ENCODE data around the gene ETDC. TPM values are rescaled to one million over a fixed set of nuclear protein-coding genes. Genes with fewer than 3 reads are reported as not detected.
"Not testable (repeated sequence)": the region's sequence is repeated elsewhere in the genome, so short reads cannot be mapped to it uniquely, and the experiment has no call there.

Gene ETDC
- total RNA-seq, result not detected in 2 replicates

DNA sequence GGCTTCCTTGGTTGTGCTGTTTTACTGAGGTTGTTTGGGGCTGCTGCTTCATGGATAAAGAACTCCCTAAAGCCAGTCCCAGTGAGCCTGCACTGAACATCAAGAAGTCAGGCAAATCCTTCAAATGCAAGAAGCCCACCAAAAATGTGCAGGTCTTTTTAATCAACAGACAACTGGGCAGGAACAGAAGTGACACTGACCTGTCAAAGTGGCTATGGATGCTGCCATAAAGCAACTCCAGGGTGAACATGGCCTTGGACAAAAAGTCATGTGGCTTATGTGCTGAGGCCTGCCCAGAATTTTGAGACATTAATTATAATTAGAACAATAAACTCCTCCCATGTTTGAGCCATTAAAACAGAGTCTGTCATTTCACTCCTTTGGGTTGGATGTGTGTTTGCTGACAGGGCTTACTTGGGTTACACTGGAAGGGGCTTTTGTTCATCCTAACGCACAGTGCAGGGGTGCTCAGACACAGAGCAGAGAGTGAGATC is at the start of gene ETDC:
Gene ETDC (plus strand): TSS at position 51 of the 494 bp plus-strand sequence. CDS start 0 bp downstream, at position 51.
- intact Hi-C loops (cut with micrococcal nuclease), result no loop called here

DNA sequence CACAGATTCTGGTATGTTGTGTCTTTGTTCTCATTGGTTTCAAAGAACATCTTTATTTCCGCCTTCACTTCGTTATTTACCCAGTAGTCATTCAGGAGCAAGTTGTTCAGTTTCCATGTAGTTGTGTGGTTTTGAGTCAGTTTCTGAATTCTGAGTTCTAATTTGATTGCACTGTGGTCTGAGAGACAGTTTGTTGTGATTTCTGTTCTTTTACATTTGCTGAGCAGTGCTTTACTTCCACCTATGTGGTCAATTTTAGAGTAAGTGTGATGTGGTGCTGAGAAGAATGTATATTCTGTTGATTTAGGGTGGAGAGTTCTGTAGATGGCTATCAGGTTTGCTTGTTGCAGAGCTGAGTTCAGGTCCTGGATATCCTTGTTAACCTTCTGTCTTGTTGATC is 48.3 kb upstream of the ETDC start:
- intact Hi-C loops (cut with micrococcal nuclease), result not testable (repeated sequence)

DNA sequence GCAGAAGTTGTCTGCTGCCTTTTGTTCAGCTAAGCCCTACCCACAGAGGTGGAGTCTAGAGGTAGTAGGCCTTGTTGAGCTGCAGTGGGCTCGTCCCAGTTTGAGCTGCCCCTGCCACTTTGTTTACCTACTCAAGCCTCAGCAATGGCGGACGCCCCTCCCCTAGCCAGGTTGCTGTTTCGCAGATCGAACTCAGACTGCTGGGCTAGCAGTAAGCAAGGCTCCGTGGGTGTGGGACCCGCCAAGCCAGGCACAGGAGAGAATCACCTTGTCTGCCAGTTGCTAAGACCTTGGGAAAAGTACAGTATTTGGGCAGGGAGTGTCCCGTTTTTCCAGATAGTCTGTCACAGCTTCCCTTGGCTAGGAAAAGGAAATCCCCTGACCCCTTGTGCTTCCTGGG is 45.9 kb upstream of the ETDC start:
- intact Hi-C loops (cut with micrococcal nuclease), result not testable (repeated sequence)

DNA sequence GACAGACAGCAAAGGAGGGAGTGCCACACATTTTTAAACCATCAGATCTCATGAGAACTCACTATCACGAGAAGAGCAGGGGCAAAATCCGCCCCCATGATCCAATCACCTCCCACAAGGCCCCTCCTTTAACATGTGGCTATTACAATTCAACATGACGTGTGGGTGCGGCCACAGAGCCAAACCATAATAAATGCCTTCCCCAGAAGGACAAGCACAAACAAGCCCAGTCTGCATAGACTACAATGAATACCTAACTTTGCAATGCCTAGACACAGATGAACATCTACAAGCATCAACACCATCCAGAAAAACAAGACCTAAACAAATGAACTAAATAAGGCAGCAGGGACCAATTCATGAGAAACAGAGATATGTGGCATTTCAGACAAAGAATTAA is 45.1 kb upstream of the ETDC start:
- intact Hi-C loops (cut with micrococcal nuclease), result no loop called here

DNA sequence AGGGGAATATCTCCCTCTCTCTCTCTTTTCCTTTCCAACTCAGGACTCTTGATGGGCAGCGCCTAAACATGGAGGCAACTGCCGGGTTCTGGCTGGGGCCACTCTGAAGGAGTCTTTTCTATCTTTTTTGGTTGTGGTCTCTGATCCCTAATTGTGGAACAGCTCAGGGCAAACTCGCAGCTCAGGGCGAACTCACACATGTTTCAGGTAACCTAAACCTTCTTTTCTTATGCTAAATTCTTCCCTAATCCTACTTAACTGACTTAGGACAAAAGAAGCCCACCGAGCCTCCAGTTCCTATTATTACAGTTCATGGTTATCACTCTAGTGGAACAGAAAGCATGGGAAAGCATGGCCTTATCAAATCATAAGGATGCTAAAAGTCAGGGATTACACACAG is 36.1 kb upstream of the ETDC start:
- intact Hi-C loops (cut with micrococcal nuclease), result no loop called here

DNA sequence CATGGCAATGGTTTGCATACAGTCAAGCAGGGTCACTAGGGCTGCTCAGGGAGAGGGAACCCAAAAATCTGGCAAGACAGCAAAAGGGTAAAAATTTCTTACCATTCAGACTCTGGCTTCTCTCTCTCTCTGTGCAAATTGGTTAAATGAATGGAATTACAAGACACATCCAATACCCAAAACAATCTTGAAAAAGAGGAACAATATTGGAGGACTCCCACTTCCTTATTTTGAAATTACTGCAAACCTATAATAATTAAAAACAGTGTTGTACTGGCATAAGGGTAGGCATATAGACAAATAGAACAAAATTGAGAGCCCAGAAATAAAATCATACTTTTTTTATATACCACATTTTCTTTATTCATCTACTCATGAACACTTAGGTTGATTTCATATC is 33.3 kb upstream of the ETDC start:
- intact Hi-C loops (cut with micrococcal nuclease), result no loop called here

DNA sequence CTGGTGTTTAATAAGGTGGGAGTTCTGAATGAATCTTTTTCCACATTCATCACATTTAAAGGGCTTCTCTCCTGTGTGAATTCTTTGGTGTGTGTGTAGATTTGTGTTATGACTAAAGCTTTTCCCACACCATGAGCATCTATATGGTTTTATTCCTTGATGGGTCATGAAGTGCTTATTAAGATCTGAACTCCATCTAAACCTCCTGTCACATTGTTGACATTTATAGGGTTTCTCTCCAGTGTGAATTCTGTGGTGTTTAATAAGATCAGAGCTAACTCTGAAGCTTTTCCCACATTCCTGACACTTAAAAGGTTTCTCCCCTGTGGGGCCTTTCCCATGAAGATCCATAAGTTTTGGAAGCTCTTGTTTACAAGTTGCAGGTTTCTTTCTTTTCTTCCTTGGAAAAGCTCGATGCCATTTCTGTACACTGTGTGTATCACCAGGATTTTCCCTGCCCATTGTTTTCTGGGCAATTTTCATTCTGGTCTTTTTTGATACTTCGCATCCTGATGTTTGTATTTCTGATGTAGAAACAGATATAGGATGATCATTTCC is 21.9 kb upstream of the ETDC start:
- intact Hi-C loops (cut with micrococcal nuclease), result no loop called here

DNA sequence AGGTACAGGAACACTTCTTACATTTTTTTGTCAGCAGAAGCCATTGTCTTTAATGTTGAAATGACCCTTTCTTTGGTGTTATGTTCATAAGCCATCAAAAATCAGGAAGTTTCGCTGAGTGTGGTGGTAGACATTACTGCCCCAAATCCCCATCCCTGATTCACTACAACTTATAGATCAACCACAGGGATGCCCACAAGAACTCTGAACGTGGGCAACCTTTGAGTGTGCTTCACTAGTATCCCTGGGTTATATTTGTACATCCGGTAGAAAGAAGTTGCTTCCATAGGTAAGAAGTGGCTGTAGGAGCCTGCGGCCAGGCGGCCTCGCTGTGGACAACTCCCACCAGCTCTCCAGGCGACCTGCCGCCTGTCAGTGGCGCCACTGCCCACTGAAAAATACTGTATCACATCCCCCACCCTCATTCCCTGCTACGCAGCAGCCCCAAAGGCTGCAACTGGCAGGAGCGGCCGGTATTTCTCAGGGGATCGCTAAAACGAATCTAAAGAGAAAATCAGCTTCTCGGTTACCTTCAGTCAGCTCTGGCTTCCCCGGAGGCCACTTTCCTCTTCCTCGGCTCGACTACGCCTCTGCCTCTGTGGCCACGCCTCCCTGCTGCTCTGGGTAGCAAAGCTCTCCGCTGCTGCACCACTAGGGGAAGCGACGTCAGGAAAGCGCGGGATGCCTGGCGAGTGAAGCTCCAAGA is 13.9 kb upstream of the ETDC start:
- intact Hi-C loops (cut with micrococcal nuclease), result loop anchor here (2.0 to 5.0 kb wide), 2 partner anchors 109 to 227 kb away; partner anchors contain the start of gene INTS6L

DNA sequence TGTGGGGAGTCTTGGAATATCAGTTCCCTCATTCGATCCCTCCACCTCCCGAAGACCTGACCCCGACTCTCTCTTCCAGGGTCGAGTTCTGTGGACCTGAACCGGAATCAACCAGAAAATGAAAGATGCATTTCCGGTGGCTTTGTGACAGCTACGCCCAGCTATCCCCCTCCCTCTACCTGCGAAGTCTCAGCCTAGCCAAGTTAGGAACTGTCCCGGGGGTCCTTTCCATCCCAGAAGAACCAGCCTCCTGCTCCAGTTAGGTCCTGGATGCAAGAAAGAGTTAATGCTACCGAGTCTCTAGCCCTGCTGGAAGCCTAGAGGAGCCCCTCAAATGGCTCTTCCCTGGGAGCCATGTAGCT is 13.4 kb upstream of the ETDC start:
- intact Hi-C loops (cut with micrococcal nuclease), result loop anchor here (2.0 to 5.0 kb wide), 2 partner anchors 109 to 226 kb away; partner anchors contain the start of gene INTS6L

DNA sequence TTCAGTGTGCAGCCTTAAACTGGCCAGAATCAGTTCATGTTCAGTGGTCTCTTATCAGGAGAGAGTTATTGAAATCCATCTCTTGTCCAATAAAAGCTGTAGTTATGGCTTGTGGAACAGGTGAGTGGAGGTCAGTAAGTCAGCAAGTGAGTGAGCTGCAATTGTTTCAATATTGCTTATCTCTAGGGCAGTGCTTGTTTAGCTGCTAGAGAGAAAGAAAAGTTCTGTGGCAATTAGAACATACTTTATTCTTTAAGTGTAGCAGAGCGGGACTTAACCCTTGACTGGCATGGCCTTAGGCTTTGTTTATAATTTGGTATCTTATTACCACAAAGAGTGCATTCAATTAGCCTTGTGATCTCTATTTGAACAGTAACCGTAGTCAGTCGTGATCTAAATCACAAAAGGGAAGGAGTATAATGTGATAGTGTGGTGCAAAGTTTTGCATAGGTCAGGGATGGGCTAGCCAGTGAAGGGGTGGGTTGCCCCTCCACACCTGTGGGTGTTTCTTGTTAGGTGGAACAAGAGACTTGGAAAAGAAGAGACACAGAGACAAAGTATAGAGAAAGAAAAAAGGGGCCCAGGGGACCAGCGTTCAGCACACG is 6.9 kb upstream of the ETDC start:
- intact Hi-C loops (cut with micrococcal nuclease), result no loop called here

DNA sequence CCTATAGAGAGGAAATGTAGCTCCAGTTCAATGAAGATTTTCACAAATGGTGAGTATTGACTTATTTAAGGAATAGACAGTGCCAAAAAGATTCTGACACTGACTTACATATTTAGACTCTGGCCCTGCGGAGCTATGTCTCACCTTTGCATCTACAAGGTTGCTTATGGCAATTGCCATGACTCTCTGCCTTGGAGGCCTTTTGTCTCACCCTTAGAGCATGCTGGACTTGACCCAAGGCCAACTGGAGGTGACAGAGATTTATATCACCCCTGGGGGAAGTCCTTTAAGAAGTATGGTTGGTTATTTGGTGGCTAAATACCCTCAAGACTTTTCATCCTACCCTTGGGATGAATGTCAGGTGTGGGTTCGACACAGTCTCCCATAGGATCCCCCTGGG is 4.5 kb upstream of the ETDC start:
- intact Hi-C loops (cut with micrococcal nuclease), result no loop called here

DNA sequence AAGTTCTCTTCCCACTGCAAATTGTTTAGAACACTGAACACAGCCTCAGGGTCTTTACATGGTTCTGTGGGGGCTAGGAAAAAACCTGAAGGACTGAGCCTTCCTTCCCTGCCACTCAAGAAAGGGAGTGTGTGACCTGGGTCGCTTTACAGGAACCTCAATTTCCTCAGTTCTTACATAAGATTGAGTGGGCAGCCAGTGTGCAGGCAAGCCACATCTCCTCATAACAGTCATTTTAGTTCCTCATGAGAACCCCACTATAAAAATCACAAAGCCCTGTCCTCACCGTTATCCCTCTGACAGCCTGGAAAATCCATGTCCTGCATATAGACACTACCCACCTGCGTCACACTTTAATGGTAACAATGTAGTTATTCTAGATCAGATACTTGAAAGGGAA is 2.1 kb upstream of the ETDC start:
- intact Hi-C loops (cut with micrococcal nuclease), result no loop called here

DNA sequence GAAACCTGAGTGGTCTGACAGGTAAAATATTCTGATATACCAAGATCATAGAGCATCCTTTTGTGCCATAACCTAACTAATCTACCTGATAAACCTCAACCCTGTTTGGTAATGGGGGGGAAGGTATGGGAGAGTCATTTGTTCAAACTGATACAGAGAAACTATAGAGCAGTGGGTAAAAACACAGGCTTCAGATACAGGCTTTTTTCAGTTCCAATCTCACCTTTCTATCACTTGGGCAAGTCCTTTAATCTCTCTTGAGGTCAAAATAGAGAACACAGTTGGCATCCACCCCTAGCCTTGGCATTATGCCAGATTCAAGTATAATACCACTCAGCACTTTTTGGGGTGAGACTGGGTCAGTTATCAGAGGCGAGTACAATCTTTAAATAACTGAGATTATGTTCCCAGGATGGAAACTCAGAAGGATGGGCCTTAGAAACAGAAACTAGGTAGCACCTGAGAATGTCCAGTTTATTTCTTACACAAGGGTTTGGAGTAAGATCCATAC is 880 bp upstream of the ETDC start:
- intact Hi-C loops (cut with micrococcal nuclease), result no loop called here

DNA sequence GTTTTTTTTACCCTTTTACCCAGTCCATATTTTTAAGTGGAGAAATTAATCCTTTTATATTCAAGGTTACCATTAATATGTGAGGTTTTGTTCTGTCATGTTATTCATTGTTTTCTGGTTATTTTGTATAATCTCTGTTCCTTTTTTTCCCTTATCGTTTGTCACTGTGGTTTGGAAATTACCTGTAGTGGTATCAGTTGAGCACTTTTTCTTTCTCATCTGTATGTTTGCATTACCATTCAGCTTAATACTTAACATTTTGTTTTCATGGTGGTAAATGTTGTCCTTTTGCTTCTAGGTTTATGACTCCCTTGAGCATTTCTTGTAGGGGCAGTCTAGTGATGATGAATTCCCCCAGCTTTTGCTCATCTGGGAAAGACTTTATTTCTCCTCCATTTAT is 6.6 kb downstream of the ETDC start:
- intact Hi-C loops (cut with micrococcal nuclease), result no loop called here

DNA sequence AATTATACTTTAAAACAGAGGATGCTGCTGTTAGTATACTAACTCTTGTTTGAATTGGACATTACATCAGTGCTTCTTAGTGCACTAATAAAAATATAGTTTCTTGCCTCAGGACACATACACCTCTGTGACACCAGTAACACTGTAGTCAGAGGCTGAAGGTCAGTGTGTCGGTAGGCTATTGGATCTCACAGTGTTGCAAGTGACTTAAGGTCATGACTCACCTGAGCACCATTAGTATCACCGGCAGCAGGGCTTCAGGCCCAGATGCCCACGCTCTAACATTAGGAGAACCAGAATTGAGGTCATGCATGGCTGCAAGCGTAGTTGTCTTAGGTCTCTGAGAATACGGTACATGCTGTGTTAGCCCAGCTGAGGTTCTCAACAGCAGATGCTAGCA is 15.2 kb downstream of the ETDC start:
- intact Hi-C loops (cut with micrococcal nuclease), result no loop called here

DNA sequence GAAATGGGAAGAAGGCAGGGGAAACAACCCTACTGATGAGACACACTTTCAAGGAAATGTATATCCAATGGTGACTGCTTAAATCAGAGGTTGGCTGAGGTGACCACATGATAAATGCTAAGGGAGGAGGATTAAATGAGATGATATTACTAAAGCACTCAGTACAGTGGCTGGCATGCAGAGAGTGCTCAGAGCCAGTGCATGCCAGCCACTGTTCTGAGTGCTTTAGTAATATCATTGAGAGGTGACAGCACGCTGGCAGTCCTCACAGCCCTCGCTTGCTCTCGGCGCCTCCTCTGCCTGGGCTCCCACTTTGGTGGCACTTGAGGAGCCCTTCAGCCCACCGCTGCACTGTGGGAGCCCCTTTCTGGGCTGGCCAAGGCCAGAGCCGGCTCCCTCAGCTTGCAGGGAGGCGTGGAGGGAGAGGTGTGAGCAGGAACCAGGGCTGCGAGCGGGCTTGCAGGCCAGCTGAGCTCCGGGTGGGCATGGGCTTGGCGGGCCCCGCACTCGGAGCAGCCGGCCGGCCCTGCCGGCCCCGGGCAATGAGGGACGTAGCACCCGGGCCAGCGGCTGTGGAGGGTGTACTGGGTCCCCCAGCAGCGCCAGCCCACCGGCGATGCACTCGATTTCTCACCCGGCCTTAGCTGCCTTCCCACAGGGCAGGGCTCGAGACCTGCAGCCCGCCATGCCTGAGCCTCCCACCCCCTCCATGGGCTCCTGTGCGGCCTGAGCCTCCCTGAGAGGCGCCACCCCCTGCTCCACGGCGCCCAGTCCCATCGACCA is 15.9 kb downstream of the ETDC start:
- intact Hi-C loops (cut with micrococcal nuclease), result not testable (repeated sequence)

DNA sequence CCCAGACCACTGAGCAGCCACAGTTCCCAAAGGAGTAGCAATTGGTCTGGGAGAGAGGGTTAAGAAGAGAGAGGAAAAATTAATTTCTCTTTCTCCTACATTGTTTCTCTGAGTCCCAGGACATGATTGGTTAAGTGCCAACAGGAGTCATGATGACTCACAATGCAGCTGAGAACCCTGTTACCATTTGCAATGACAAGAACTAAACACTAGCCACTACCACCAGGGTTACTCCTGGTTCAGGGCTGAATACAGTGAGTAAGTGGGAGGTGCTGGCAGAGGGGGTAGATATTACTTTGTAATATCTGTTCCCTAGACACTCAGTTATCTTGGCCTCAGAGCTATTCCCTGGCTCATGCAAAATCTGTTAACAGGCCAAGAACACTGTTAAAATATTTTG is 18.0 kb downstream of the ETDC start:
- intact Hi-C loops (cut with micrococcal nuclease), result no loop called here

DNA sequence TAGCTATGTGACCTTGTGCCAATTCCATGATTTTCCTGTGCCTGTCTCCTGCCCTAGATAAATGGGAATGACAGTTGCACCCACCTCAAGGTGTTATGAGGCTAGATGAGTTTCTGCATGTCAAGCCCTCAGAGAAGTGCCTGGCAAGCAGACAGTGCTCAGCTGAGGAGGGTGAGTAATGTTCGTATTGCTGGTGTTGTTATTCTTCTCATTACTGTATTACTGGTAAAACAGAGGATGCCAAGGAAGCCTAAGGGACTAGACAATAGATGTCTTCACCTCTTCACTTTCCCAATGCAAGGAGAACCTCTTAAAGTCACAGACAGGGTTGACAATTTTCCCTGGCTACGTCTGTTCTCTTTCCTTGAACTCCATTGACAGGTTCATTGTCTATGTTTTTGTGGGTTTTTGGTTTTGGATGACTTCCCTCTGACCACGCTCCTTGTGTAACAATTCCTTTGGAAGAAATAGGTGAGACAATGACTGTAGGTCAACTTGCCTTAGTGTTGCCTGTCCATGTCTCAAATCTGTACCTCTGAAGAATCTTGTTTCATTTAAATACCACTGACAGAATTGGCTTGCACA is 19.2 kb downstream of the ETDC start:
- intact Hi-C loops (cut with micrococcal nuclease), result no loop called here

DNA sequence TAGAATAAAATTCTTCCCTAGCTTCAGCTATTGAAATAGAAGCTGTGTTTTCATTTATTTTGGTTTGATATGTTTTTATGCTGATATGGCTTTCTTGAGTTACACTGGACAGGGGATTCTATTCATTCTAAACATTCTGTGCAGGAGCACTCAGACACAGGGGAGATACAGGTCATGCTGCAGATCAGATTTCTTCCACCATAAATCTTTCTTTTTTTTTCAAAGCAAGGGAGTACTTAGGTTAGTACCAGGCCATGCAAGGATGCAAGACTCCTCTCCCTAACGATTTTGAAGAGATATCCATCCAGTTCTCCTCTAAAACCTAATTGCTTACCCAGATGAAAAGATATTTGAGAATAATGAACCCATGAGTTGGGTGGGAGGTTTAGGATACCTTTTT is 21.4 kb downstream of the ETDC start:
- intact Hi-C loops (cut with micrococcal nuclease), result no loop called here

DNA sequence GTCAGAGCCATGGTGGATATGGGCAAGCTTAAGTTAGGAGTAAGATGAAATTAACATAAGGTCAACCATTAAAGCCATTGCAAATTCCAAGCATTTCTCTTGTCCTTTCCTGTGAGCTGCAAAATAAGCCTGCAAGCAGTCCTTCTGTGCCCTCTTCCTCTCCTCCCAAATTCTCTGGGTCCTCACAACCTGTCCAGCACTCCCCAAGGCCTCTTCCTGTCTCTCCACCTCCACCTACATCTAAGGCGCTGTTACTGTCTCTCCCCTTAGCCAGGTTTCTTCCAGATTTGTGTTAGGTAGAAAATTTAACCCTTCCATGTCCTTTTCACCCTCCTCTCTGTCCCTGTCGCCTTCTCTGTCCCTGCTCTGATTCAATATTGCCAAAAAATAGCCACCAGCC is 22.2 kb downstream of the ETDC start:
- intact Hi-C loops (cut with micrococcal nuclease), result no loop called here

DNA sequence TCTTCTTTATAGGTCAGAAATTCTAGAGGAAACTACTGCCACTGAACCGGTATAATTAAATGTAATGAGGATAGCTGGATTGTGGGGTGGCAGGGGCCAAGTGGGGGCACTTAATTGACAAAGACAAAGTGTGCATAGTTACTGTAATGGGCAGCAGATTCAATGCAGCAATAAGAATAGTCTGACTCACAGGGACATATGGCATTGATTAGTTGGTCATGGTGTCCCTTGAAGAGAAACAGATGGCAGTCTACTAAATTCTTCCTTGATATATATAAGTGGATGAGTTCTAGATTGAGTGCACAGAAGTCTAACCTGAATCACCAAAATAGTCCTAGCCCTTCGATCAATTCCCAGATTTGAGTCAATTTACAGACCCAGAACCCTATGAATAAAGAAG is 31.6 kb downstream of the ETDC start:
- intact Hi-C loops (cut with micrococcal nuclease), result no loop called here
